Type B pancreatic cell (in vitro differentiated cells): ENCODE data around the gene ADAM33. TPM values are rescaled to one million over a fixed set of nuclear protein-coding genes. Genes with fewer than 3 reads are reported as not detected.

Experiments
- DNase-seq: peaks from one replicate; pipeline ENCODE4 v3.0.0; 2021; ENCODE audit warnings: mixed read lengths; ENCODE audit not compliant: unreplicated experiment; ENCODE audit errors: extremely low spot score
- H3K27ac Mint-ChIP-seq: 2 replicates; pipeline ENCODE4 v1.8.0; 2021; ENCODE audit warnings: mild to moderate bottlenecking, mixed read lengths
- H3K27me3 Mint-ChIP-seq: 2 replicates; pipeline ENCODE4 v1.8.0; 2021; ENCODE audit warnings: mixed read lengths
- H3K36me3 Mint-ChIP-seq: 2 replicates; pipeline ENCODE4 v1.8.0; 2021; ENCODE audit warnings: mixed read lengths
- H3K4me1 Mint-ChIP-seq: one replicate; pipeline ENCODE4 v1.8.0; 2021; ENCODE audit warnings: mixed read lengths; ENCODE audit not compliant: unreplicated experiment
- H3K4me3 Mint-ChIP-seq: 2 replicates; pipeline ENCODE4 v1.8.0; 2021; ENCODE audit warnings: mild to moderate bottlenecking, mixed read lengths
- H3K9me3 Mint-ChIP-seq: 2 replicates; pipeline ENCODE4 v1.8.0; 2021; ENCODE audit warnings: mixed read lengths
- CTCF ChIP-seq: fragments of 200-600 bp; sonication (generic); conservative IDR thresholded peaks from 2 replicates; pipeline ENCODE4 v1.5.0; 2021; ENCODE audit warnings: antibody characterized with exemption, mild to moderate bottlenecking
- total RNA-seq: library from RNA; stranded (reverse); gene quantifications from 2 replicates; pipeline ENCODE4 v1.2.1, GENCODE V29; 2021; ENCODE audit warnings: low replicate concordance

The ADAM33 gene
- total RNA-seq, 1 donor from 2014 or later, result 8.2 TPM

DNA sequence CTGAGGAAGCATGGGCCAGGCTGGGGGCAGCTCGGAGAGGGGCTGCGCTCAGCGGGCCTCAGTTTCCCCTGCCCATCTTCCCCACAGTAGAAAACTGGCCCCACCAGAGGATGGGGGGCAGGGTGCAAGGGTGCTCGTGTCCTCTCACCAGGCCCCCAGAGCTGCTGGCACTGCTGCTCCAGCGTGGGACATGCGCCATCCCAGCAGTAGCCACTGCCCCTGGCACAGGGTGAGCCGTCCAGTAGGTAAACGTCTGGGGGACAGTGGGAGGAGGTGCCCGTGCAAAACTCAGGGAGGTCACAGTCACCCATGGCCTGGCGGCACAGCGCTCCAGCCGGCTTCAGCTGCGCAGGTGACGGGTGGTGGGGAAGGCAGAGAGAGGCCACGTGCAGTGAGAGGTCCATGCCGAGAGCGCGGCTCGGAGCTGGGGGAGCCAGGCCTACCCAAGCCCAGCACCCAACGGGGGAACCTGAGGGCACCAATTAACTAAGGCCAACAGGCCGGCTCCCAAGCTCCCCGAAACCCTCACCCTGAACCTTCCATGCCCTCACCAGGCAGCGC lies 9.7 kb downstream of the ADAM33 start:
- no peak for DNase-seq
- H3K27me3 Mint-ChIP-seq, result peaks cover 47% of the 10 kb centered on the region
- no peaks in the 10 kb centered on the region for H3K4me1 Mint-ChIP-seq
- no peaks in the 10 kb centered on the region for H3K36me3 Mint-ChIP-seq
- no peak overlapping the region for H3K4me3 Mint-ChIP-seq
- no peak overlapping the region for H3K27ac Mint-ChIP-seq
- no peaks in the 10 kb centered on the region for H3K9me3 Mint-ChIP-seq
- no peak for TF ChIP-seq CTCF

DNA sequence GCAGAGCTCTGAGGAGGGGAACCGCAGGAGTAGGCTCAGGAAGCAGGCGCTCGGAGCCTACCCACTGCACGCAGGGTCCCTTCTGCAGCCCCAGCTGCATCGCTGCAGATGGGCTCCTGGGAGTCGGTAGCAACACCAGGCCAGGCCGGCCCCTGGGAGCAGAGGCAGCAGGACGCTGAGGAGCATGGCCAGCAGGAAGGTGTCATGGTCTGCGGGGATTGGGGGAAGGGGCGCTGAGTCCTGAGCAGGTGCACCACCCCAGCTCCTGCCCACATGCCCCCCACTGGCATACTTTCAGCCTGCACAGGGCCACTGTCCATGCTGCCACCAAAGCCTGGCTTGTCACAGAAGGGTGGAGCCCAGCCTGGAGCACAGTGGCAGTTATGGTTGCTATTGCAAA lies 10.9 kb downstream of the ADAM33 start:
- Mint-ChIP-seq H3K36me3 (no peaks in the 10 kb centered on the region), H3K27ac (no peak overlapping the region), H3K9me3 (no peaks in the 10 kb centered on the region), H3K4me3 (no peak overlapping the region), H3K4me1 (peaks cover 5% of the 10 kb centered on the region), H3K27me3 (peaks cover 41% of the 10 kb centered on the region)
- TF ChIP-seq CTCF, result no peak
- DNase-seq, result no peak

- no peak for DNase-seq
- Mint-ChIP-seq H3K4me1 (peaks cover 8% of the 10 kb centered on the region), H3K36me3 (no peaks in the 10 kb centered on the region), H3K27me3 (peaks cover 39% of the 10 kb centered on the region), H3K9me3 (no peaks in the 10 kb centered on the region), H3K27ac (no peak overlapping the region), H3K4me3 (no peak overlapping the region)
- TF ChIP-seq CTCF, result peak; percentile 41
Measured at GRCh38 chr20:3670511-3670910, 11.3 kb downstream of the ADAM33 start.

DNA sequence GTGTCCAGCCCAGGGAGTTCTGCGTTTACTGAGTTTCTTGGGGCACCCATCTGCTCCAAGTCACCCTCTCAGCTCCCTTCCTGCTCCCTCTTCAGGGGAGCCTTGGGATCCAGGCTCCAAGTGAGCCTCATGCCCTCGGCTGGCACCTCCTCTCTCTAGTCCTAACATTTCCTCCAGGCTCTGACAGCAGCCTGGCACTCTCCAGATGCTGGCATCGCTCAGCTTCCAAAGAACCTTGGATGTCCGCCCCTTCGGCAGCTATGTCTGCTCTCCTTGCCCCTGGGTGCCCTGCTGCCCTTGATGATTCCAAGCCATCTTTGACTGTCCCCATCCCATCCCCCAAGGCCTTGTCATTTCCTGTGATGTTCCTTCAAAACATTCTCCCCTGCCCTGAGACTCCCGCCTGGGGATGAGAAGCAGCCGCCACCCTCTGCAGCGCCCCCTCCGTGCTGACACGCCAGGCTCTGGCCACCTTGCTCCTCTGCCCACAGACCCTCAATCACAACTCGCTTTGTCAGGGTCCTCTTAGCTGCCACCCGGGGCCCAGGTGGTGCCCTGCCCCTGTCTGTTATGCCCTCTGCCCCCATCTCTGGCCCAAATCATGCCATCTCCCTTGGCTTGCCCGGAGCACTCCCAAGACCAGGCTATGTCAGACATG lies 12.0 kb downstream of the ADAM33 start:
- Mint-ChIP-seq H3K4me1 (peaks cover 8% of the 10 kb centered on the region), H3K4me3 (no peak overlapping the region), H3K27ac (no peak overlapping the region), H3K36me3 (no peaks in the 10 kb centered on the region), H3K27me3 (peaks cover 34% of the 10 kb centered on the region), H3K9me3 (no peaks in the 10 kb centered on the region)
- no peak for DNase-seq
- no peak for TF ChIP-seq CTCF

DNA sequence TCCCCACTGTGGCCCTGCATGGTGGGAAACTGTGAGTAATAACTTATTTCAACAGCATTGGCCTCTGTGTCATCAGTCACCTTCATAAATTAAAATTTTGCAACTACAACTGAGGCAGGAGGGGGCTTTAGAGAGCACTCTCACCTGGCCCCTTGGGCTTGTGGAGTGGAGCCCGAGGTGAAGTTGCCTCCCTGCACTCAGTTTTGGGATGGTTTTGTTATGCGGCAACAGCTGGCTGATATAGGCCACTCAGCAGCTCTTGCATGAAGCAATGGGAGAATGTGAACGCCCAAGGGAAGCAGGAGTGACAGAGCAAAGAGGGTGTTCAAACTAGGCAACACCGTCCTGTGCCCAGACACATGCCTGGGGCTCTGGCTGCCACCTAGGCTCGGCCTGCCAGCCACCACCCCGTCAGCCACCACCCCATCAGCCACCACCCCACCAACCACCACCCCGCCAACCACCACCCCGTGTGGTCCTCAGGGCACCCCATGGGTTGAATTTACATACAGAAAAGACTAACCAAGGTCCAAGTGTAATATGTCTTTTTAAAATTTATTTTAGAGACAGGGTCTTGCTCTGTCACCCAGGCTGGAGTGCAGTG lies 14.3 kb downstream of the ADAM33 start:
- no peaks in the 10 kb centered on the region for H3K36me3 Mint-ChIP-seq
- no peak for TF ChIP-seq CTCF
- H3K27me3 Mint-ChIP-seq, result peaks cover 39% of the 10 kb centered on the region
- no peak overlapping the region for H3K27ac Mint-ChIP-seq
- DNase-seq, result no peak
- H3K4me3 Mint-ChIP-seq, result no peak overlapping the region
- no peaks in the 10 kb centered on the region for H3K9me3 Mint-ChIP-seq
- H3K4me1 Mint-ChIP-seq, result peaks cover 8% of the 10 kb centered on the region
